Body of pancreas (tissue), 4 donors: ENCODE results near the gene FER.

Experiments used
- CTCF ChIP-seq, 7 experiments: fragments of 450-650 bp in 4 of 7; fragments of 200-600 bp in 3 of 7; sonication (generic) in 3 of 7; IDR thresholded peaks; one replicate each; pipeline ENCODE4 v1.5.1; 2016 to 2019; ENCODE audit warnings: antibody characterized with exemption in 7 of 7
- POLR2A ChIP-seq, 3 donors: fragments of 450-650 bp; IDR thresholded peaks; one replicate each; pipeline ENCODE4 v1.6.1; 2016; ENCODE audit warnings: antibody characterized with exemption in 3 of 3, mild to moderate bottlenecking in 2 of 3

GRCh38 chr5:109177782-109178181 lies 430.1 kb downstream of the FER start:
- no peak for TF ChIP-seq CTCF (IDR thresholded peaks at IDR 0.05)
- TF ChIP-seq POLR2A (IDR thresholded peaks at IDR 0.05): no peak
